Measurements from ENCODE around the gene MYO3B. TPM values are rescaled to one million over a fixed set of nuclear protein-coding genes. Genes with fewer than 3 reads are reported as not detected.
"Not testable (repeated sequence)": the region's sequence is repeated elsewhere in the genome, so short reads cannot be mapped to it uniquely, and the experiment has no call there.

Gene MYO3B
- total and polyA plus RNA-seq, 2 experiments from 2014 or later, result 0.11 TPM; not detected in 1

- Histone ChIP-seq H3K4me1 (ENCODE audit: insufficient read depth) (no peaks in the 10 kb centered on the region), H3K9me2 (ENCODE audit: insufficient read depth) (no peaks in the 10 kb centered on the region), H3K27me3 (replicated peaks; ENCODE audit: insufficient read depth) (no peaks in the 10 kb centered on the region), H2AFZ (no peak overlapping the region), H3K4me3 (no peak overlapping the region), H3K79me2 (ENCODE audit: insufficient read depth) (no peaks in the 10 kb centered on the region), H4K20me1 (ENCODE audit: insufficient read depth) (no peaks in the 10 kb centered on the region), H3K9me3 (ENCODE audit: low read depth) (no peaks in the 10 kb centered on the region), H3K9ac (no peak overlapping the region), H3K36me3 (ENCODE audit: low read depth) (no peaks in the 10 kb centered on the region), H3F3A (ENCODE audit: insufficient read depth) (no peaks in the 10 kb centered on the region), H3K4me2 (ENCODE audit: unreplicated experiment) (no peak overlapping the region), H3K27ac (no peak overlapping the region)
- TF ChIP-seq EZH2phosphoT487 (IDR thresholded peaks at IDR 0.05; ENCODE audit: insufficient read depth, low read depth) (no peak), EZH2 (IDR thresholded peaks at IDR 0.05; ENCODE audit: insufficient read depth, poor library complexity, severe bottlenecking) (no peak)
- DNase-seq, result no peak
- in situ Hi-C loops (cut with MboI), result no loop called here
- WGBS, 2 experiments (ENCODE audit: low coverage in 1 of 2, low lambda C conversion rate in 2 of 2, missing lambda C conversion rate in 2 of 2), result 56 to 87% methylated on average over 2 of the region's 2 CpGs
Observed at GRCh38 chr2:170262343-170262742, 84.4 kb downstream of the MYO3B start.

GRCh38 chr2:170262806-170263205 is 84.9 kb downstream of the MYO3B start:
- Histone ChIP-seq H3K27me3 (replicated peaks; ENCODE audit: insufficient read depth) (no peaks in the 10 kb centered on the region), H2AFZ (no peak overlapping the region), H3K27ac (no peak overlapping the region), H3K9me3 (ENCODE audit: low read depth) (no peaks in the 10 kb centered on the region), H3K4me1 (ENCODE audit: insufficient read depth) (no peaks in the 10 kb centered on the region), H4K20me1 (ENCODE audit: insufficient read depth) (no peaks in the 10 kb centered on the region), H3K4me2 (ENCODE audit: unreplicated experiment) (no peak overlapping the region), H3F3A (ENCODE audit: insufficient read depth) (no peaks in the 10 kb centered on the region), H3K9me2 (ENCODE audit: insufficient read depth) (no peaks in the 10 kb centered on the region), H3K79me2 (ENCODE audit: insufficient read depth) (no peaks in the 10 kb centered on the region), H3K9ac (no peak overlapping the region), H3K4me3 (no peak overlapping the region), H3K36me3 (ENCODE audit: low read depth) (no peaks in the 10 kb centered on the region)
- TF ChIP-seq EZH2phosphoT487 (IDR thresholded peaks at IDR 0.05; ENCODE audit: insufficient read depth, low read depth) (no peak), EZH2 (IDR thresholded peaks at IDR 0.05; ENCODE audit: insufficient read depth, poor library complexity, severe bottlenecking) (no peak)
- no peak for DNase-seq
- 64% methylated on average over 4 of the region's 4 CpGs for whole genome bisulfite sequencing, 2 experiments (ENCODE audit: low coverage in 1 of 2, low lambda C conversion rate in 2 of 2, missing lambda C conversion rate in 2 of 2)
- in situ Hi-C loops (cut with MboI), result no loop called here

- in situ Hi-C loops (cut with MboI); H3F3A ChIP-seq (ENCODE audit: insufficient read depth); H3K4me3 ChIP-seq; H3K27me3 ChIP-seq (replicated peaks; ENCODE audit: insufficient read depth); H3K4me1 ChIP-seq (ENCODE audit: insufficient read depth); H2AFZ ChIP-seq; H3K36me3 ChIP-seq (ENCODE audit: low read depth); H3K79me2 ChIP-seq (ENCODE audit: insufficient read depth); H3K9me3 ChIP-seq (ENCODE audit: low read depth); DNase-seq; H3K4me2 ChIP-seq (ENCODE audit: unreplicated experiment); H3K27ac ChIP-seq; H4K20me1 ChIP-seq (ENCODE audit: insufficient read depth); H3K9ac ChIP-seq; H3K9me2 ChIP-seq (ENCODE audit: insufficient read depth): not testable (repeated sequence)
- WGBS, 2 experiments (ENCODE audit: low coverage in 1 of 2, low lambda C conversion rate in 2 of 2, missing lambda C conversion rate in 2 of 2), result 42 to 53% methylated on average over 7 of the region's 7 CpGs
Observed at GRCh38 chr2:170263728-170264521, 86.0 kb downstream of the MYO3B start.

- no peak overlapping the region for H3K27ac ChIP-seq
- H3K9me2 ChIP-seq (ENCODE audit: insufficient read depth), result no peaks in the 10 kb centered on the region
- no peak overlapping the region for H3K4me3 ChIP-seq
- no peaks in the 10 kb centered on the region for H3K79me2 ChIP-seq (ENCODE audit: insufficient read depth)
- whole genome bisulfite sequencing, 2 experiments (ENCODE audit: low coverage in 1 of 2, low lambda C conversion rate in 2 of 2, missing lambda C conversion rate in 2 of 2), result 60 to 67% methylated on average over 2 of the region's 2 CpGs
- no peak overlapping the region for H2AFZ ChIP-seq
- no peaks in the 10 kb centered on the region for H3K9me3 ChIP-seq (ENCODE audit: low read depth)
- H3K4me1 ChIP-seq (ENCODE audit: insufficient read depth), result no peaks in the 10 kb centered on the region
- H3F3A ChIP-seq (ENCODE audit: insufficient read depth), result no peaks in the 10 kb centered on the region
- H3K36me3 ChIP-seq (ENCODE audit: low read depth), result no peaks in the 10 kb centered on the region
- in situ Hi-C loops (cut with MboI), result no loop called here
- no peak overlapping the region for H3K4me2 ChIP-seq (ENCODE audit: unreplicated experiment)
- DNase-seq, result no peak
- no peaks in the 10 kb centered on the region for H4K20me1 ChIP-seq (ENCODE audit: insufficient read depth)
- H3K9ac ChIP-seq, result no peak overlapping the region
- H3K27me3 ChIP-seq (replicated peaks; ENCODE audit: insufficient read depth), result no peaks in the 10 kb centered on the region
- TF ChIP-seq EZH2 (IDR thresholded peaks at IDR 0.05; ENCODE audit: insufficient read depth, poor library complexity, severe bottlenecking) (no peak), EZH2phosphoT487 (IDR thresholded peaks at IDR 0.05; ENCODE audit: insufficient read depth, low read depth) (no peak)
Observed at GRCh38 chr2:170264522-170264860, 86.5 kb downstream of the MYO3B start.

- H3F3A ChIP-seq (ENCODE audit: insufficient read depth), result no peaks in the 10 kb centered on the region
- no peaks in the 10 kb centered on the region for H3K9me2 ChIP-seq (ENCODE audit: insufficient read depth)
- no peak overlapping the region for H3K4me3 ChIP-seq
- in situ Hi-C loops (cut with MboI), result no loop called here
- H3K4me1 ChIP-seq (ENCODE audit: insufficient read depth), result no peaks in the 10 kb centered on the region
- H4K20me1 ChIP-seq (ENCODE audit: insufficient read depth), result no peaks in the 10 kb centered on the region
- no peak overlapping the region for H3K9ac ChIP-seq
- H3K4me2 ChIP-seq (ENCODE audit: unreplicated experiment), result no peak overlapping the region
- no peaks in the 10 kb centered on the region for H3K79me2 ChIP-seq (ENCODE audit: insufficient read depth)
- TF ChIP-seq EZH2phosphoT487 (IDR thresholded peaks at IDR 0.05; ENCODE audit: insufficient read depth, low read depth) (no peak), EZH2 (IDR thresholded peaks at IDR 0.05; ENCODE audit: insufficient read depth, poor library complexity, severe bottlenecking) (no peak)
- no peak overlapping the region for H2AFZ ChIP-seq
- H3K27me3 ChIP-seq (replicated peaks; ENCODE audit: insufficient read depth), result no peaks in the 10 kb centered on the region
- DNase-seq, result no peak
- H3K27ac ChIP-seq, result no peak overlapping the region
- no peaks in the 10 kb centered on the region for H3K36me3 ChIP-seq (ENCODE audit: low read depth)
- H3K9me3 ChIP-seq (ENCODE audit: low read depth), result no peaks in the 10 kb centered on the region
Observed at GRCh38 chr2:170264865-170265264, 86.9 kb downstream of the MYO3B start.

All from GM23248 (cell line).